Limb (tissue), 2 donors: ENCODE data around the gene LGR6.

Experiments used
- DNase-seq, 2 donors: peaks; one replicate each; pipeline ENCODE4 v3.0.0-alpha.2; 2016; ENCODE audit errors: extremely low spot score in 2 of 2

Gene LGR6

GRCh38 chr1:202286622-202287097 lies 93.1 kb downstream of the LGR6 start:
- no peak for DNase-seq

- no peak for DNase-seq
Observed at GRCh38 chr1:202287196-202287595, 93.6 kb downstream of the LGR6 start.

GRCh38 chr1:202288177-202288576 lies 94.6 kb downstream of the LGR6 start:
- DNase-seq: no peak

DNA sequence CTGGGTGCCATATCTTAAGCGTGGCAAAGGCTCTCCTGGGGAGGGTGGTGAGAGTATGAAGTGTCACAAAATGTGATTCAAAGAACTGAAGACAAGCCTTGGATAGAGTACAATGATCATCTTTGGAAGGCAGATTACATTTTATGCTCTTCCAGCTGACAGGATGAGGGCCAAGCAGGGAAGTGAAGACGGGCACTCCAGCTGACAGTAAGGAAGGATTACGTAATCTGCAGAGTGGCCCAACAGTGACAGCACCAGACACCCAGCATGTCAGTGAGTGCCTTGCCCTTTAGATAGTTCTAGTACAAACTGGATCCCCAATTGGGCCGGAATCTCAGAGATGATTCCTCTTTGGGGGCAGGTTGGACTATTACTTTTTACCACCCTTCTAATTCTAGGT lies 95.4 kb downstream of the LGR6 start:
- DNase-seq: no peak

DNA sequence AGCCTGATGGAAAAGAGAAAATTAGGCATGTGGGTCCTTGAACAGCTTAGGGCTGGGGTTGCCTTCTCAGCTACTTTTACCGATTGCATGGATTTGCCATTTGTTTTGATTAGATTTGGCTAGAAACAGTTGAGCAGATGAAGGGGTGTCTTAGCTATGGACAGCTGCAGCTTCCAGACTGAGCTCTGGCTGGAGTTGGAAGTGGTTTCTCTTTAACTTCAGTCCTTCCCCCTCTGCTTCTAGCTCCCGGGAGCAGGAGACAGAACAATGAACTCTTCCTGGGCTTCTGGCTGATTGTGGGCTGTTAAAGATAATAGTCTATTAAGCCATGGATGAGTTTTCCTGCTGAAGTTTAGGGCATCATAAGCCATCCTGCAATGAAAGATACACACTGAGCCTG lies 97.4 kb downstream of the LGR6 start:
- DNase-seq: no peak

DNA sequence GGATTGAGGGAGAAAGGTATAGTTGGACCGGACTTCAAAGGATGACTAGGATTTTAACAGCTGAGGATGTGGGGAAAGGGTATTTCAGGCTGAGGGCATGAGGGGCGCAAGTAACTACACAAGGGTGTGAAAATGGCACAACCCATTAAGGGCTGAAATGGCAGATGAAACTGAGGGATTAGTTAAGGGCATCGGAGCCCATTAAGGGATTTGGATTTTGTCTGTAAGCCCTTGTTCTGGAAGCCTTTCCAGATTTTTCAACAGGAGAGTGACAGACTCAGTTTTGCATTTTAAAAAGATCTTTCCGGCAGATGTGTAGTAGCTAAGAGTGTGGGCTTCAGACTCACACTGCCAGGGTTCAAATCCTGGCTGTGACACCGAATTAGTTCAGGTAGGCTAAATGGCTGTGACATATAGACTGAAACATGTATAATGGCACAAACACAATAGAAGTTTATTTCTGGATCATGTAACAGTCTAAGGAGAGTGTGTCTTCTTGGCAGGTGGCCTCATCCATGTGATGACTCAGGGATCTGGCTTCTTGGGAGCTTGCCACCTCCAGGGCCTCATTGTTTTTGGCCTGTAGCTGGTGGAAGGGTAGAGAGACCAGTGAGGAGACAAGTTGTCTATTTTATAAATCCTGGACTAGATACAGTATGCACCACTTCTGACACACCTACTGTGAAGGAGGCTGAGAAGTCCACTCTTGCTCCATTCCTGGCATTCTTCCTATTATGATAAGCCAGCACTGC lies 98.5 kb downstream of the LGR6 start:
- no peak for DNase-seq

DNA sequence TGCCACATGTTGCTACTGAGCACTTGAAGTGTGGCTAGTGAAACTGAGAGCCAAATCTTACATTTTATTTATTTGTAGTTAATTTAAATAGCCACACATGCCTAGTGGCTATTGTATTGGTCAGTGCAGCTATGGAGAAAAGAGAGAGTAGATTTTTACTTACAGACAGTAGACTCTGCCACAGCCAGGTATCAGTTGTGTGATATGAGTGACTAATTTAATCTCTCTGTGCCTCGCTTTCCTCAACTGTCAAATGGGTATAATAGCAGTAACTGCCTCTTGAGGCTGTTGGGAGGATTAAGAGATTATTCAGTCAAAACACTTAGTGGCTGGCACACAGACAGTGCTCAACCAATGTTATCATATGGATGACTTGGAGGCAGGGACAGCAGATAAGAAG lies 99.2 kb downstream of the LGR6 start:
- DNase-seq: no peak

DNA sequence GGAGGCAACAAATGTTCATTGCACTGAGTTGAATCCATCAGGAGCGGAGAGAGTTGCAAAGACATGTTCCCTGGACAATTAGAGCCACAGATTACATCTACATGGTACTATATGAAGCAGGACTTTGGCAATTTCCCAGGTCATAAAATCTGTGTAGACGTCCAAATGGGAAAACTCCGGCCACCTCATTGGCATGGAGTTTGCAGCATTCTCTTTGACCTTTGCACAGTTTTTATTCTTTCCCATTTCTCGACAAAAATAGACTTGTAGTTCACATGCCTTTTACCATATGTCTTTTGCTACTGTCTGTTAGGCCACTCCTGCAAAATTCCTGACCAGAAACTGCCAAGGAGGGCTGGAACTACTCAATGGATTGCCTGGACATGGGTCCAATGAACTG lies 100.0 kb downstream of the LGR6 start:
- no peak for DNase-seq

- DNase-seq: no peak
Observed at GRCh38 chr1:202302166-202302565, 108.6 kb downstream of the LGR6 start.

DNA sequence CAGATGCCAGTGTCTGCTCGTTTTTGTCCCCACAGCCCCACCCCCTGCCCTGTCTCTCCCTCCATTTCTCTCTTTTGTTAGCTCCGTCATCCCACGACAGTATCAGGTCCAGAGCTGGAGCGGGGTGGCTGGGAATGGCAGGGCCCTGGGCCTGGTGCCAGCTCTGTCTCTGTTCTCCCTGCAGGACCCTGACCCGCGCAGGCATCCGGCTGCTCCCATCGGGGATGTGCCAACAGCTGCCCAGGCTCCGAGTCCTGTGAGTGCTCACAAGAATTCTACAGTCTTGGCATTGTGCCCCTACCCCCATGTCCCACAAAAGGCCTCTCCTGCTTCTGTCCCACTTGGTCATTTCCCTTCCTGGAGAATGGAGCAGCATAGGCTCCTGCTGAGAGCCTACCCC lies 110.8 kb downstream of the LGR6 start:
- DNase-seq: no peak

GRCh38 chr1:202305168-202305567 lies 111.6 kb downstream of the LGR6 start:
- no peak for DNase-seq

DNA sequence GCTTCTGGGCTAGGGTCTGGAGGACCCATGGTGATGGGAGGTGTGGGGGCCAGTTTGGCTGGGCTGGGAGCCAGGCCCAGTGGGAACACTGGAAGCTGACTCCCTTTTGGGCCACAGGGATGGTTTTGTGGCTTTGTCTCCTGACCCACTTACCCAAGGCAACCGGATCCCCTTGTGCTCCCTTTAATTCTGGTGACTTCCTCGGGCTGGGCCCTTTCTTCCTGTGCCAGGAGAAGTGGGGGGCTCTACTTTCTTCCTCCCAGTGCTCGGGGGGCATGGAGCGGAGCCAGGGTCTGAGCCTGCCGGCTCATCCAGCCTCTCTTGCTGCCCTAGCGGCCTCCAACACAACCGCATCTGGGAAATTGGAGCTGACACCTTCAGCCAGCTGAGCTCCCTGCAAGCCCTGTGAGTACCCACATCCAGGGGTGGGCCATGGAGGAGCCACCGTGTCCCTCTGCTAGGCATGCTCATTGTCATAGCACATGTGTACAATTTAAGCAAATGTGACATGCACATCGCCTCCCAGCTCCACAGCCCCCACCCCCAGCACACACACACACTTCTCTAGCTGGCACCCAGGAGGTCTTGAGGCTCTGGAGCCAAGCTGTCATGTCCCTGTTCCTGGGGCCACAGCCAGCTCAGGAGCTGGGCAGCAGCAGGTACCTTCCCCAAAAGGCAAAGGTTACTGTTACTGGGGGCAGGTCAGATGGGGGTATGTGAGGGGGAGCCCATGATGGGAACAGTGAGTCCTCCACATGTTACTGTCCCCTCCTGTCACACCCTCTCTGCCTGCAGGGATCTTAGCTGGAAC lies 113.1 kb downstream of the LGR6 start:
- no peak for DNase-seq

GRCh38 chr1:202310071-202310725 lies 116.6 kb downstream of the LGR6 start:
- no peak for DNase-seq

DNA sequence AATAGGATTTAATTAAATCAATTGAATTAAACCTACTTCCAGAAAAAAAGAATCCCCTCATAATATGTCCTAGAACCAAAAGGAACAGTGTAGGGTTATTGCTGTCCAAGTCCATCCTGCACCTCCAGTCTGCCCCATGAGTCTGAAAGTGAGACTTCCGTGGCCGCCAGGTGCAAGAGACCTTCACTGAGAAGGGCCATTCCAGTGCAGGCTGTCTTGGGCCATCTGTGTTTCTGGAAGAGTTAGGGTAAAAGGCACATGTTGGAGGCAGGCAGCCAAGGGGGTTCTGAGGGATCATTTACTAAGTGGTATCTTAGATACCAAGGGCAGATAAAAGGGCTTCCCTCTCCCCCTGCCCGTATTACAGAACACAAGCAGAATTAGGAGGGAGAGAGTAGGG lies 117.1 kb downstream of the LGR6 start:
- DNase-seq: no peak

DNA sequence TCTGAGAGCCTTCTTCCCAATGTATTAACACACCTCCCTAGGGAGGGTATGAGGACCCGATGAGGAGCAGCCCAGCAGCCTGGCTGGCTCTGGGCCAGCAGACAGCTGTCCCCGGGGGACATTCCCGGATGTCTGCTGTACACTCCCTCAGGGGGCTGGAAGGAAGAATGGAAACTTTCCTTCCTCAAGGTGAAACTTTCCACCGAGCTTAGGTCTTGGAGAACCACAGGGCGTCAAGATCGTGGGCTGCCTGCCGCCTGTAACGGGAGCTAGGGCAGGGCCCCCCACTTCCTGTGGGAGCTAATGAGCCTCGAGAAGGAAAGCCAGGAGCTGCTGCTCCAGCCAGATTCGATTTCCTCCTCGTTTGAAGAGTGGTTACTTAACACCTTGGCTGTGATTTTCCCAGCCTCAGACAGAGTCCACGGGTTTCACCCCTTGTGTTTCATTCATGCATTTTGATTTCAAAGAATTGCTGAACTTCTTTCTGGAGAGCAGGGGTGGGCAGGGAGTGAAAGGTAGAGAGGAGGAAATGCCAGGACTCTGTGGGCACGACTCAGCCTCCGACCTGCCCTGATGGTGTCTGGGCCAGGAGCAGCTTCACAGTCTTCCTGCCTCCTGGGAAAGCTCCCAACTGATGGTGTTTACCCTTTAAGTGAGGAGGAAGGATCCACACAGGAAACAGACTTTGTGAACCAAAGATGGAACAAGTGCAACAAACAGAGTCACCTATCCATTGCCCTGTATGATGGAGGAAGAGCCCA lies 118.5 kb downstream of the LGR6 start:
- peak in 1 of 2 donors; percentile 47 for DNase-seq

GRCh38 chr1:202315576-202316168 lies 122.1 kb downstream of the LGR6 start:
- DNase-seq: peak; percentile 73 to 87

DNA sequence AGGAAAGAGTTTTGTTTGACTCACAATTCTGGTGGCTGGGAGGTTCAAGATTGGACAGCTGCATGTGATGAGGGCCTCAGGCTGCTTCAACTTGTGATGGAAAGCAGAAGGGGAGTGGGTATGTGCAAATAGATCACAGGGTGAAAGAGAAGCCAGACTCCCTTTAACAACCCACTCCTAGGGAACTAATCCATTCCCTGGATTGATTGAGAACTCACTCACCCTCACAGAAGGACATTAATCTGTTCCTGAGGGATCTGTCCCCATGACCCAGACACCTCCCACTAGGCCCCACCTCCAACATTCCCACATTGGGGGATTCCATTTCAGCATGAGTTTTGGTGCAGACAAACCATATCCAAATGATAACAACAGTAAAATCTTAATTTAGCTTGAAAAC lies 122.6 kb downstream of the LGR6 start:
- no peak for DNase-seq

- DNase-seq: no peak
Observed at GRCh38 chr1:202317941-202318925, 124.6 kb downstream of the LGR6 start.

DNA sequence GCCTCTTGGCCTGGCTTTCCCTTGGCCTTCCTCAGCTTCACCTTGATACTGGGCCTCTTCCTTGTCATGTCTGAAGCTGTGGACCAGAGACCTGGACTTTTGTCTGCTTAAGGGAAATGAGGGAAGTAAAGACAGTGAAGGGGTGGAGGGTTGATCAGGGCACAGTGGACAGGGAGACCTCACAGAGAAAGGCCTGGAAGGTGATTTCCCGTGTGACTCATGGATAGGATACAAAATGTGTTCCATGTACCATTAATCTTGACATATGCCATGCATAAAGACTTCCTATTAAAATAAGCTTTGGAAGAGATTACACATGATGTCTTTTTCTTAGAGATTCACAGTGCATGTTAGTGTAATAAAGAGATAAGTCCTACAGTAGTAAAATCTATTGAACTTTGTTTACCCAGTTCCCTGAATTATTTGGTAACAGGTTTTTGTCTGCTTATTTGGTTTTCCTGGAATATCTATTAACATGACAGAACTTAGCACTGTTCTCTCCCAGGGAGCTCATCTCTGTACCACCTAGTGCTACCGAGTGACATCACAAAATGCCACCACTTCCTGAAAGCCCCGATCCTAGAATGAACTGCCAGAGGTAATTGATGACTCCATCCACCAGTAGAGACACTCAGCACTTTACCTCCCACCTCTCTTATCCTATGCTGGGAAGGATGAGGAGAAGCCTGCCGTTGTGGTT lies 125.9 kb downstream of the LGR6 start:
- DNase-seq: no peak
